Measurements from ENCODE around the gene SCP2.

DNA sequence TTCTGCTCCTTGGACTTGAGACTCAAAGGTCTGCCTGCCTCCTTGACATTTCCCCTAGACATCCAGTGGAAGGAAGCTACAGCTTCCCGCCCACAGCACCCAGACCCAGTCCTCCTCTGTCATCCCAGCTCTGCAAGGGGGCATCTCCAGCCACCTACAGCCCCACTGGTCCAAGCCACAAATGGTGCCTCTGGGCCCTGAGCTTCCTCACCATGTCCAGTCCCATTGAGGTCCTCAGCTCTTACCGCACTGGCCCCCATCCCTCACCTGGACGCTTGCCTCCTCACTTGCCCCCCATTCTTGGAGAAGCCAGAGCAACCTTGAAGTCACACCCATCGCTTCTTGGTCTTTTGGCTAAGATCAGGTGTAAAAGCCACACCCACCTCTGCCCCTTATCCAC lies 148.1 kb downstream of the SCP2 start:
- TF ChIP-seq, protein P1, sequence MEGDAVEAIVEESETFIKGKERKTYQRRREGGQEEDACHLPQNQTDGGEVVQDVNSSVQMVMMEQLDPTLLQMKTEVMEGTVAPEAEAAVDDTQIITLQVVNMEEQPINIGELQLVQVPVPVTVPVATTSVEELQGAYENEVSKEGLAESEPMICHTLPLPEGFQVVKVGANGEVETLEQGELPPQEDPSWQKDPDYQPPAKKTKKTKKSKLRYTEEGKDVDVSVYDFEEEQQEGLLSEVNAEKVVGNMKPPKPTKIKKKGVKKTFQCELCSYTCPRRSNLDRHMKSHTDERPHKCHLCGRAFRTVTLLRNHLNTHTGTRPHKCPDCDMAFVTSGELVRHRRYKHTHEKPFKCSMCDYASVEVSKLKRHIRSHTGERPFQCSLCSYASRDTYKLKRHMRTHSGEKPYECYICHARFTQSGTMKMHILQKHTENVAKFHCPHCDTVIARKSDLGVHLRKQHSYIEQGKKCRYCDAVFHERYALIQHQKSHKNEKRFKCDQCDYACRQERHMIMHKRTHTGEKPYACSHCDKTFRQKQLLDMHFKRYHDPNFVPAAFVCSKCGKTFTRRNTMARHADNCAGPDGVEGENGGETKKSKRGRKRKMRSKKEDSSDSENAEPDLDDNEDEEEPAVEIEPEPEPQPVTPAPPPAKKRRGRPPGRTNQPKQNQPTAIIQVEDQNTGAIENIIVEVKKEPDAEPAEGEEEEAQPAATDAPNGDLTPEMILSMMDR (IDR thresholded peaks at IDR 0.05; ENCODE audit: insufficient read depth, low read length) = no peak
- TF ChIP-seq GABPA (IDR thresholded peaks at IDR 0.05; ENCODE audit: low read depth) = no peak
- TF ChIP-seq POLR2AphosphoS5 (IDR thresholded peaks at IDR 0.05; ENCODE audit: low read depth) = no peak

Measured in HL-60 (cell line).